ENCODE data around the gene LAS1L.

LAS1L gene

GRCh38 chrX:65509400-65509799, 25.2 kb downstream of the LAS1L start:
- no peaks in the 10 kb centered on the region for H3F3A ChIP-seq (ENCODE audit: low read depth)
- no peaks in the 10 kb centered on the region for H3K27me3 ChIP-seq (ENCODE audit: insufficient read depth, low read length, poor library complexity, severe bottlenecking)
- H3K79me2 ChIP-seq (ENCODE audit: insufficient read depth, low read length): no peaks in the 10 kb centered on the region
- no peak overlapping the region for H3K9ac ChIP-seq (ENCODE audit: low read depth, low read length, poor library complexity, severe bottlenecking)
- H3K4me2 ChIP-seq (ENCODE audit: low read depth, low read length, poor library complexity, severe bottlenecking): no peak overlapping the region
- H2AFZ ChIP-seq (ENCODE audit: low read length): no peak overlapping the region
- no peaks in the 10 kb centered on the region for H4K20me1 ChIP-seq (ENCODE audit: insufficient read depth, low read length, poor library complexity, severe bottlenecking)
- H3K4me1 ChIP-seq (ENCODE audit: insufficient read depth, low read length, poor library complexity, severe bottlenecking): no peaks in the 10 kb centered on the region
- no peak overlapping the region for H3K4me3 ChIP-seq (ENCODE audit: low read length, poor library complexity, severe bottlenecking)
- H3K9me3 ChIP-seq (ENCODE audit: insufficient read depth, low read depth, low read length): no peaks in the 10 kb centered on the region
- H3K9me2 ChIP-seq (replicated peaks; ENCODE audit: low read depth, low read length): no peaks in the 10 kb centered on the region
- H3K36me3 ChIP-seq (ENCODE audit: insufficient read depth, low read length): no peaks in the 10 kb centered on the region; the same call in 1 of the 2 replicates
- TF ChIP-seq CTCF (conservative IDR thresholded peaks at IDR 0.05; ENCODE audit: low read length) (no peak), EZH2phosphoT487 (IDR thresholded peaks at IDR 0.05; ENCODE audit: borderline replicate concordance) (no peak)

GRCh38 chrX:65508851-65509250, 25.7 kb downstream of the LAS1L start:
- H4K20me1 ChIP-seq (ENCODE audit: insufficient read depth, low read length, poor library complexity, severe bottlenecking): no peaks in the 10 kb centered on the region
- TF ChIP-seq CTCF (conservative IDR thresholded peaks at IDR 0.05; ENCODE audit: low read length): no peak
- no peak for TF ChIP-seq EZH2phosphoT487 (IDR thresholded peaks at IDR 0.05; ENCODE audit: borderline replicate concordance)
- H3K4me2 ChIP-seq (ENCODE audit: low read depth, low read length, poor library complexity, severe bottlenecking): no peak overlapping the region
- no peak overlapping the region for H3K9ac ChIP-seq (ENCODE audit: low read depth, low read length, poor library complexity, severe bottlenecking)
- H3K9me2 ChIP-seq (replicated peaks; ENCODE audit: low read depth, low read length): no peaks in the 10 kb centered on the region
- no peaks in the 10 kb centered on the region for H3K27me3 ChIP-seq (ENCODE audit: insufficient read depth, low read length, poor library complexity, severe bottlenecking)
- H3K36me3 ChIP-seq (ENCODE audit: insufficient read depth, low read length): no peaks in the 10 kb centered on the region; the same call in 1 of the 2 replicates
- H3K4me1 ChIP-seq (ENCODE audit: insufficient read depth, low read length, poor library complexity, severe bottlenecking): no peaks in the 10 kb centered on the region
- H3F3A ChIP-seq (ENCODE audit: low read depth): no peaks in the 10 kb centered on the region
- no peaks in the 10 kb centered on the region for H3K9me3 ChIP-seq (ENCODE audit: insufficient read depth, low read depth, low read length)
- H2AFZ ChIP-seq (ENCODE audit: low read length): no peak overlapping the region
- no peak overlapping the region for H3K4me3 ChIP-seq (ENCODE audit: low read length, poor library complexity, severe bottlenecking)
- no peaks in the 10 kb centered on the region for H3K79me2 ChIP-seq (ENCODE audit: insufficient read depth, low read length)

- no peak overlapping the region for H2AFZ ChIP-seq (ENCODE audit: low read length)
- H3F3A ChIP-seq (ENCODE audit: low read depth): no peaks in the 10 kb centered on the region
- H3K4me1 ChIP-seq (ENCODE audit: insufficient read depth, low read length, poor library complexity, severe bottlenecking): no peaks in the 10 kb centered on the region
- H4K20me1 ChIP-seq (ENCODE audit: insufficient read depth, low read length, poor library complexity, severe bottlenecking): no peaks in the 10 kb centered on the region
- H3K4me3 ChIP-seq (ENCODE audit: low read length, poor library complexity, severe bottlenecking): no peak overlapping the region
- no peaks in the 10 kb centered on the region for H3K9me2 ChIP-seq (replicated peaks; ENCODE audit: low read depth, low read length)
- H3K9me3 ChIP-seq (ENCODE audit: insufficient read depth, low read depth, low read length): no peaks in the 10 kb centered on the region
- no peaks in the 10 kb centered on the region for H3K27me3 ChIP-seq (ENCODE audit: insufficient read depth, low read length, poor library complexity, severe bottlenecking)
- no peaks in the 10 kb centered on the region for H3K79me2 ChIP-seq (ENCODE audit: insufficient read depth, low read length)
- no peak overlapping the region for H3K4me2 ChIP-seq (ENCODE audit: low read depth, low read length, poor library complexity, severe bottlenecking)
- no peak for TF ChIP-seq EZH2phosphoT487 (IDR thresholded peaks at IDR 0.05; ENCODE audit: borderline replicate concordance)
- no peak for TF ChIP-seq CTCF (conservative IDR thresholded peaks at IDR 0.05; ENCODE audit: low read length)
- H3K36me3 ChIP-seq (ENCODE audit: insufficient read depth, low read length): no peaks in the 10 kb centered on the region
- H3K9ac ChIP-seq (ENCODE audit: low read depth, low read length, poor library complexity, severe bottlenecking): no peak overlapping the region
These were observed 32.0 kb downstream of the LAS1L start for GRCh38 chrX:65502618-65503017.

All from Loucy (cell line).